Activated CD8-positive, alpha-beta memory T cell treated with anti-CD3 and anti-CD28 coated beads, Interleukin-2, amount 10 ng/mL, durations not matched to agents 7 days and 5 days (primary cell): ENCODE data around the gene FGGY. TPM values are rescaled to one million over a fixed set of nuclear protein-coding genes. Genes with fewer than 3 reads are reported as not detected.
"Not testable (repeated sequence)": the region's sequence is repeated elsewhere in the genome, so short reads cannot be mapped to it uniquely, and the experiment has no call there.

Source experiments
- ATAC-seq: fragments of 150-1000 bp; cut with Tn5 transposase; one replicate; pipeline ENCODE4 v1.10.0; 2021; ENCODE audit warnings: moderate library complexity
- CTCF ChIA-PET: fragments of 350-600 bp; sonication (Branson Sonifier 250); formaldehyde crosslinking; loops from one replicate; lab custom pipeline; 2021; ENCODE audit warnings: antibody characterized with exemption; lab: Charles Lee
- DNase-seq: peaks from one replicate; pipeline ENCODE4 v3.0.0-alpha.2; 2020
- H3K27ac Mint-ChIP-seq: one replicate; pipeline ENCODE4 v1.8.0; 2021; ENCODE audit warnings: mild to moderate bottlenecking, mixed read lengths
- H3K27me3 Mint-ChIP-seq: one replicate; pipeline ENCODE4 v1.8.0; 2021; ENCODE audit warnings: mixed read lengths
- H3K36me3 Mint-ChIP-seq: one replicate; pipeline ENCODE4 v1.8.0; 2021; ENCODE audit warnings: mild to moderate bottlenecking, mixed read lengths
- H3K4me1 Mint-ChIP-seq: one replicate; pipeline ENCODE4 v1.8.0; 2021; ENCODE audit warnings: mixed read lengths
- H3K4me3 Mint-ChIP-seq: one replicate; pipeline ENCODE4 v1.8.0; 2021; ENCODE audit warnings: mild to moderate bottlenecking, moderate library complexity, mixed read lengths
- H3K9me3 Mint-ChIP-seq: one replicate; pipeline ENCODE4 v1.8.0; 2022; ENCODE audit warnings: low read depth, mixed read lengths
- total RNA-seq, 2 experiments: library from RNA; stranded (reverse); gene quantifications; one replicate each; pipeline ENCODE4 v1.2.3, GENCODE V29; 2021

The FGGY gene
- total RNA-seq, 2 experiments from 2014 or later, result 15.8 to 16.7 TPM

- H3K27ac Mint-ChIP-seq, result no peak overlapping the region
- H3K4me1 Mint-ChIP-seq, result no peaks in the 10 kb centered on the region
- no peaks in the 10 kb centered on the region for H3K27me3 Mint-ChIP-seq
- peaks cover 2% of the 10 kb centered on the region for H3K36me3 Mint-ChIP-seq
- H3K4me3 Mint-ChIP-seq, result no peak overlapping the region
- H3K9me3 Mint-ChIP-seq, result no peaks in the 10 kb centered on the region
- no peak for DNase-seq
- CTCF ChIA-PET, result no interaction called here
- ATAC-seq, result no peak
Observed at GRCh38 chr1:59514061-59514909, 217.4 kb downstream of the FGGY start.

- H3K27ac Mint-ChIP-seq, result no peak overlapping the region
Observed at GRCh38 chr1:59516881-59517280, 220.0 kb downstream of the FGGY start.

GRCh38 chr1:59520194-59520593, 223.3 kb downstream of the FGGY start:
- Mint-ChIP-seq H3K27me3 (no peaks in the 10 kb centered on the region), H3K27ac (no peak overlapping the region), H3K36me3 (peaks cover 1% of the 10 kb centered on the region), H3K9me3 (no peaks in the 10 kb centered on the region), H3K4me1 (no peaks in the 10 kb centered on the region), H3K4me3 (no peak overlapping the region)
- ATAC-seq (no peak), DNase-seq (no peak)
- CTCF ChIA-PET, result no interaction called here

More at GRCh38 chr1:59516881-59517280, 220.0 kb downstream of the FGGY start:
- no peaks in the 10 kb centered on the region for H3K9me3 Mint-ChIP-seq
- ATAC-seq, result no peak
- no peaks in the 10 kb centered on the region for H3K27me3 Mint-ChIP-seq
- CTCF ChIA-PET, result interaction anchor here (0.7 kb wide), 1 partner anchor 391 kb away, joined by 3 read pairs; no protein-coding TSS in a partner anchor
- H3K4me3 Mint-ChIP-seq, result no peak overlapping the region
- no peak for DNase-seq
- peaks cover 2% of the 10 kb centered on the region for H3K36me3 Mint-ChIP-seq
- no peaks in the 10 kb centered on the region for H3K4me1 Mint-ChIP-seq

- Mint-ChIP-seq H3K27ac (no peak overlapping the region), H3K4me1 (no peaks in the 10 kb centered on the region), H3K27me3 (no peaks in the 10 kb centered on the region), H3K36me3 (no peaks in the 10 kb centered on the region), H3K9me3 (no peaks in the 10 kb centered on the region), H3K4me3 (no peak overlapping the region)
- no peak for DNase-seq
- ATAC-seq, result no peak
- CTCF ChIA-PET, result no interaction called here
Observed at GRCh38 chr1:59520827-59521418, 224.0 kb downstream of the FGGY start.

GRCh38 chr1:59521456-59521855, 224.6 kb downstream of the FGGY start:
- Mint-ChIP-seq H3K27me3 (no peaks in the 10 kb centered on the region), H3K9me3 (no peaks in the 10 kb centered on the region), H3K4me3 (no peak overlapping the region), H3K36me3 (no peaks in the 10 kb centered on the region), H3K27ac (no peak overlapping the region), H3K4me1 (no peaks in the 10 kb centered on the region)
- ATAC-seq (no peak), DNase-seq (no peak)
- CTCF ChIA-PET, result no interaction called here

- H3K27me3 Mint-ChIP-seq, result no peaks in the 10 kb centered on the region
- H3K9me3 Mint-ChIP-seq, result no peaks in the 10 kb centered on the region
- no peak overlapping the region for H3K27ac Mint-ChIP-seq
- CTCF ChIA-PET, result no interaction called here
- DNase-seq (no peak), ATAC-seq (no peak)
- H3K36me3 Mint-ChIP-seq, result no peaks in the 10 kb centered on the region
- H3K4me1 Mint-ChIP-seq, result no peaks in the 10 kb centered on the region
- H3K4me3 Mint-ChIP-seq, result no peak overlapping the region
Observed at GRCh38 chr1:59522925-59523505, 226.1 kb downstream of the FGGY start.

GRCh38 chr1:59523745-59524450, 227.0 kb downstream of the FGGY start:
- H3K4me1 Mint-ChIP-seq, result no peaks in the 10 kb centered on the region
- no peak overlapping the region for H3K27ac Mint-ChIP-seq
- ATAC-seq (no peak), DNase-seq (no peak)
- no peaks in the 10 kb centered on the region for H3K27me3 Mint-ChIP-seq
- H3K4me3 Mint-ChIP-seq, result no peak overlapping the region
- no peaks in the 10 kb centered on the region for H3K9me3 Mint-ChIP-seq
- no peaks in the 10 kb centered on the region for H3K36me3 Mint-ChIP-seq
- CTCF ChIA-PET, result no interaction called here

GRCh38 chr1:59526240-59526639, 229.3 kb downstream of the FGGY start:
- no peaks in the 10 kb centered on the region for H3K4me1 Mint-ChIP-seq
- H3K9me3 Mint-ChIP-seq, result no peaks in the 10 kb centered on the region
- H3K27ac Mint-ChIP-seq, result no peak overlapping the region
- no peak for DNase-seq
- no peaks in the 10 kb centered on the region for H3K36me3 Mint-ChIP-seq
- CTCF ChIA-PET, result no interaction called here
- ATAC-seq, result no peak
- H3K4me3 Mint-ChIP-seq, result no peak overlapping the region
- H3K27me3 Mint-ChIP-seq, result no peaks in the 10 kb centered on the region

- DNase-seq, result no peak
- H3K27me3 Mint-ChIP-seq, result no peaks in the 10 kb centered on the region
Observed at GRCh38 chr1:59528471-59528870, 231.6 kb downstream of the FGGY start.

GRCh38 chr1:59528900-59529299, 232.0 kb downstream of the FGGY start:
- Mint-ChIP-seq H3K36me3 (peaks cover 4% of the 10 kb centered on the region), H3K27ac (no peak overlapping the region), H3K4me1 (no peaks in the 10 kb centered on the region), H3K4me3 (no peak overlapping the region), H3K27me3 (no peaks in the 10 kb centered on the region), H3K9me3 (peaks cover 2% of the 10 kb centered on the region)
- no peak for ATAC-seq
- no peak for DNase-seq
- CTCF ChIA-PET, result no interaction called here

More at GRCh38 chr1:59528471-59528870, 231.6 kb downstream of the FGGY start:
- no peaks in the 10 kb centered on the region for H3K4me1 Mint-ChIP-seq
- ATAC-seq, result no peak
- H3K4me3 Mint-ChIP-seq, result no peak overlapping the region
- H3K27ac Mint-ChIP-seq, result no peak overlapping the region
- peaks cover 4% of the 10 kb centered on the region for H3K36me3 Mint-ChIP-seq
- peaks cover 2% of the 10 kb centered on the region for H3K9me3 Mint-ChIP-seq
- CTCF ChIA-PET, result no interaction called here

GRCh38 chr1:59530119-59530518, 233.2 kb downstream of the FGGY start:
- no peaks in the 10 kb centered on the region for H3K4me1 Mint-ChIP-seq
- no peaks in the 10 kb centered on the region for H3K27me3 Mint-ChIP-seq
- no peak overlapping the region for H3K27ac Mint-ChIP-seq
- ATAC-seq (no peak), DNase-seq (no peak)
- peaks cover 2% of the 10 kb centered on the region for H3K9me3 Mint-ChIP-seq
- no peak overlapping the region for H3K4me3 Mint-ChIP-seq
- CTCF ChIA-PET, result no interaction called here
- H3K36me3 Mint-ChIP-seq, result peaks cover 6% of the 10 kb centered on the region

- H3K27ac Mint-ChIP-seq, result no peak overlapping the region
- ATAC-seq, result no peak
- H3K27me3 Mint-ChIP-seq, result no peaks in the 10 kb centered on the region
- CTCF ChIA-PET, result no interaction called here
- DNase-seq, result no peak
- peaks cover 2% of the 10 kb centered on the region for H3K9me3 Mint-ChIP-seq
- no peak overlapping the region for H3K4me3 Mint-ChIP-seq
- no peaks in the 10 kb centered on the region for H3K4me1 Mint-ChIP-seq
- peaks cover 6% of the 10 kb centered on the region for H3K36me3 Mint-ChIP-seq
Observed at GRCh38 chr1:59532102-59532501, 235.2 kb downstream of the FGGY start.

- ATAC-seq, H3K27me3 Mint-ChIP-seq, H3K27ac Mint-ChIP-seq, H3K9me3 Mint-ChIP-seq, CTCF ChIA-PET, H3K36me3 Mint-ChIP-seq, H3K4me3 Mint-ChIP-seq, DNase-seq, H3K4me1 Mint-ChIP-seq: not testable (repeated sequence)
Observed at GRCh38 chr1:59538476-59538875, 241.6 kb downstream of the FGGY start.
